ENCODE data around the gene CCDC192. TPM values are rescaled to one million over a fixed set of nuclear protein-coding genes. Genes with fewer than 3 reads are reported as not detected.

Gene CCDC192
- total and polyA plus RNA-seq, 2 of the 4 experiments (the other 2 are of a cell fraction) = not detected

DNA sequence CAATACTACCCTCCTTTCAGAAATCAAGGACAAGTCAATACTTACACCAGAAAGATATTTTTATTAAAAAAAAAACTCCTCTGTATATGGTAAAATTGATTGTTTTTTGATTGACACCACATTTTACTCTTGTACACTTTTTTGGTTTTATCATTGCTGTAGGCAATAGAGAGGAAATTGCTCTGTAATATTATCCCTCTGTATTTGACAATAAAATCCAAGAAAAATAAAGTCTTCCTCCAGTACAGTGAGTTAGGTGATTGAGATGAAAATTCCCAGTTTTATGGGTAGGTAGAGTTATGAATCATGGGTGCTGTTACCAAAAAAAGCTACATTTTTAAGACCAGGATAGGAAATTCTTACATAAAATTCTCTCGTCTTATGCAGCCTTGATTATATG, 22.6 kb upstream of the CCDC192 start:
- Histone ChIP-seq H4K20me1 (ENCODE audit: insufficient read depth, low read length) (no peaks in the 10 kb centered on the region), H3K23ac (ENCODE audit: low read depth, low read length) (no peak overlapping the region), H3K27ac (ENCODE audit: insufficient read depth, low read length) (no peak overlapping the region), H3K36me3 (ENCODE audit: control insufficient read depth, insufficient read depth, low read length) (no peaks in the 10 kb centered on the region), H2AK5ac (ENCODE audit: low read depth, low read length) (no peak overlapping the region), H3K9me1 (ENCODE audit: insufficient read depth, low read length) (no peaks in the 10 kb centered on the region), H3K14ac (replicated peaks; ENCODE audit: low read depth, low read length) (no peak overlapping the region), H4K5ac (ENCODE audit: low read depth, low read length) (no peak overlapping the region), H2AFZ (replicated peaks; ENCODE audit: low read length, poor library complexity) (no peak overlapping the region), H3K18ac (ENCODE audit: low read depth, low read length) (no peak overlapping the region), H2BK20ac (ENCODE audit: low read depth, low read length) (no peak overlapping the region), H4K91ac (ENCODE audit: insufficient read depth, low read depth, low read length) (no peak overlapping the region), H2BK15ac (ENCODE audit: low read depth, low read length) (no peak overlapping the region), H3K4ac (ENCODE audit: low read depth, low read length) (no peak overlapping the region), H3K56ac (ENCODE audit: extremely low read depth, insufficient read depth, low read length) (no peak overlapping the region), H3K9me3 (ENCODE audit: control insufficient read depth, insufficient read depth, low read length) (no peaks in the 10 kb centered on the region), H2BK5ac (ENCODE audit: low read depth, low read length, poor library complexity, severe bottlenecking) (no peak overlapping the region), H3K27me3 (ENCODE audit: control insufficient read depth, insufficient read depth, low read length) (no peaks in the 10 kb centered on the region), H2BK120ac (ENCODE audit: low read depth, low read length) (no peak overlapping the region), H3K4me3 (ENCODE audit: insufficient read depth, low read depth, low read length) (no peak overlapping the region), H2AK9ac (replicated peaks; ENCODE audit: low read depth, low read length, poor library complexity) (no peak overlapping the region), H3K4me1 (ENCODE audit: control insufficient read depth, insufficient read depth, low read length) (no peaks in the 10 kb centered on the region), H3K9ac (ENCODE audit: low read depth, low read length) (no peak overlapping the region), H4K8ac (ENCODE audit: low read depth in 2 of 2, low read length in 2 of 2) (no peak overlapping the region), H3K4me2 (ENCODE audit: low read depth, low read length) (no peak overlapping the region), H3K79me1 (ENCODE audit: low read depth in 1 of 2, low read length in 2 of 2) (no peaks in the 10 kb centered on the region)
- no peak for TF ChIP-seq CHD1 (IDR thresholded peaks at IDR 0.05; ENCODE audit: low read depth, low read length)
- no peak for TF ChIP-seq MXI1 (IDR thresholded peaks at IDR 0.05; ENCODE audit: borderline replicate concordance, low read depth, low read length)
- TF ChIP-seq SMC3 (IDR thresholded peaks at IDR 0.05; ENCODE audit: low read depth, low read length) = no peak
- TF ChIP-seq RFX5 (IDR thresholded peaks at IDR 0.05; ENCODE audit: low read depth, low read length) = no peak
- no peak for TF ChIP-seq RCOR1 (IDR thresholded peaks at IDR 0.05; ENCODE audit: insufficient replicate concordance, low read length)
- TF ChIP-seq, protein P1, sequence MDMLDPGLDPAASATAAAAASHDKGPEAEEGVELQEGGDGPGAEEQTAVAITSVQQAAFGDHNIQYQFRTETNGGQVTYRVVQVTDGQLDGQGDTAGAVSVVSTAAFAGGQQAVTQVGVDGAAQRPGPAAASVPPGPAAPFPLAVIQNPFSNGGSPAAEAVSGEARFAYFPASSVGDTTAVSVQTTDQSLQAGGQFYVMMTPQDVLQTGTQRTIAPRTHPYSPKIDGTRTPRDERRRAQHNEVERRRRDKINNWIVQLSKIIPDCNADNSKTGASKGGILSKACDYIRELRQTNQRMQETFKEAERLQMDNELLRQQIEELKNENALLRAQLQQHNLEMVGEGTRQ (IDR thresholded peaks at IDR 0.05; ENCODE audit: low read depth, low read length) = no peak
- no peak for TF ChIP-seq RAD21 (IDR thresholded peaks at IDR 0.05; ENCODE audit: low read length)
- TF ChIP-seq BHLHE40 (IDR thresholded peaks at IDR 0.05; ENCODE audit: low read depth, low read length) = no peak
- TF ChIP-seq NFE2L2 (IDR thresholded peaks at IDR 0.05; ENCODE audit: low read depth, low read length) = no peak
- no peak for TF ChIP-seq FOS (IDR thresholded peaks at IDR 0.05; ENCODE audit: low read depth, low read length)
- TF ChIP-seq MAZ (IDR thresholded peaks at IDR 0.05; ENCODE audit: borderline replicate concordance, low read depth, low read length) = no peak
- no peak for TF ChIP-seq MAFK (IDR thresholded peaks at IDR 0.05; ENCODE audit: low read depth, low read length)
- TF ChIP-seq POLR2A (IDR thresholded peaks at IDR 0.05; ENCODE audit: low read depth, low read length) = no peak
- in situ Hi-C loops (cut with MboI; ENCODE audit: low sequenced_read_pairs) = no loop called here
- intact Hi-C loops (cut with micrococcal nuclease) = no loop called here
- DNase-seq (no peak), ATAC-seq (ENCODE audit: low read depth) (no peak)
- no CpG with 5 or more reads among the region's 1 CpG for WGBS, 2 experiments (ENCODE audit: extremely low coverage in 2 of 2, insufficient read length in 1 of 2)
- POLR2A ChIA-PET (ENCODE audit: unreplicated experiment) = no interaction called here
- dilution Hi-C loops (cut with HindIII; ENCODE audit: low sequenced_read_pairs, unreplicated experiment) = no loop called here
- BruUV-seq (replicated peaks) = no TSS peak
- CTCF ChIA-PET = interaction anchor here (0.6 to 0.7 kb wide), 2 partner anchors 47 to 212 kb away, joined by 3 to 4 read pairs; no protein-coding TSS in a partner anchor

Data from IMR-90 (cell line).